ENCODE data around the gene C1QTNF3. TPM values are rescaled to one million over a fixed set of nuclear protein-coding genes. Genes with fewer than 3 reads are reported as not detected.
"Not testable (repeated sequence)": the region's sequence is repeated elsewhere in the genome, so short reads cannot be mapped to it uniquely, and the experiment has no call there.

Gene C1QTNF3
- total RNA-seq, 1 donor = 1.9 TPM

GRCh38 chr5:34011536-34011935, 31.5 kb downstream of the C1QTNF3 start:
- TF ChIP-seq CTCF (IDR thresholded peaks at IDR 0.05; ENCODE audit: insufficient read depth, low read length) = no peak
- DNase-seq (ENCODE audit: low read depth) = peak; percentile 78
- H3K4me3 ChIP-seq (ENCODE audit: low read depth, low read length) = no peak overlapping the region

- H3K4me3 ChIP-seq (ENCODE audit: low read depth, low read length) = not testable (repeated sequence)
Observed at GRCh38 chr5:34010146-34010545, 32.9 kb downstream of the C1QTNF3 start.

GRCh38 chr5:34009610-34010009, 33.4 kb downstream of the C1QTNF3 start:
- no peak overlapping the region for H3K4me3 ChIP-seq (ENCODE audit: low read depth, low read length)
- TF ChIP-seq CTCF (IDR thresholded peaks at IDR 0.05; ENCODE audit: insufficient read depth, low read length) = no peak
- DNase-seq (ENCODE audit: low read depth) = no peak

More at GRCh38 chr5:34010146-34010545, 32.9 kb downstream of the C1QTNF3 start:
- not testable (repeated sequence) for DNase-seq (ENCODE audit: low read depth)

- peak; percentile 22 for DNase-seq (ENCODE audit: low read depth)
- no peak for TF ChIP-seq CTCF (IDR thresholded peaks at IDR 0.05; ENCODE audit: insufficient read depth, low read length)
- peak overlapping the region; percentile 81 for H3K4me3 ChIP-seq (ENCODE audit: low read depth, low read length)
Observed at GRCh38 chr5:34008802-34009201, 34.2 kb downstream of the C1QTNF3 start.

GRCh38 chr5:34007621-34008600, 35.1 kb downstream of the C1QTNF3 start, which contains the start of gene AMACR:
AMACR (minus strand) TSS chr5:34008050; CDS start chr5:34008019, 31 bp downstream.
- TF ChIP-seq CTCF (IDR thresholded peaks at IDR 0.05; ENCODE audit: insufficient read depth, low read length) = peak; percentile 5

GRCh38 chr5:34007201-34007620, 35.8 kb downstream of the C1QTNF3 start:
- no peak for TF ChIP-seq CTCF (IDR thresholded peaks at IDR 0.05; ENCODE audit: insufficient read depth, low read length)
- peak overlapping the region; percentile 81 for H3K4me3 ChIP-seq (ENCODE audit: low read depth, low read length)
- DNase-seq (ENCODE audit: low read depth) = peak; percentile 22

More at GRCh38 chr5:34007621-34008600, 35.1 kb downstream of the C1QTNF3 start, which contains the start of gene AMACR:
- H3K4me3 ChIP-seq (ENCODE audit: low read depth, low read length) = peak within 1 kb of the TSS; percentile 81
- peak; percentile 89 for DNase-seq (ENCODE audit: low read depth)

- DNase-seq (ENCODE audit: low read depth) = no peak
- TF ChIP-seq CTCF (IDR thresholded peaks at IDR 0.05; ENCODE audit: insufficient read depth, low read length) = no peak
- no peak overlapping the region for H3K4me3 ChIP-seq (ENCODE audit: low read depth, low read length)
Observed at GRCh38 chr5:34005681-34006080, 37.3 kb downstream of the C1QTNF3 start.
